ENCODE measurements around the gene CCDC88B.
"Not testable (repeated sequence)": the region's sequence is repeated elsewhere in the genome, so short reads cannot be mapped to it uniquely, and the experiment has no call there.

The CCDC88B gene

GRCh38 chr11:64305691-64306562, 34.1 kb upstream of the CCDC88B start:
- DNase-seq, result peak; percentile 61

GRCh38 chr11:64306563-64306875, 33.5 kb upstream of the CCDC88B start:
- no peak for DNase-seq

GRCh38 chr11:64306876-64307622, 33.0 kb upstream of the CCDC88B start:
- DNase-seq, result no peak

GRCh38 chr11:64307795-64308194, 32.2 kb upstream of the CCDC88B start:
- not testable (repeated sequence) for DNase-seq

- no peak for DNase-seq
Observed at GRCh38 chr11:64312947-64313346, 27.1 kb upstream of the CCDC88B start.

GRCh38 chr11:64313491-64314145, 26.4 kb upstream of the CCDC88B start:
- no peak for DNase-seq

- DNase-seq, result no peak
Observed at GRCh38 chr11:64314146-64314804, 25.7 kb upstream of the CCDC88B start.

- DNase-seq, result no peak
Observed at GRCh38 chr11:64314805-64315561, 25.0 kb upstream of the CCDC88B start.

- DNase-seq, result not testable (repeated sequence)
Observed at GRCh38 chr11:64315667-64316526, 24.1 kb upstream of the CCDC88B start.

- DNase-seq, result no peak
Observed at GRCh38 chr11:64316672-64317324, 23.2 kb upstream of the CCDC88B start.

GRCh38 chr11:64317325-64317960, 22.6 kb upstream of the CCDC88B start, which contains the start of gene TRMT112:
Gene TRMT112 (minus strand): TSS chr11:64317559. CDS start chr11:64317526, 33 bp downstream.
- DNase-seq, result peak; percentile 92

- DNase-seq, result peak; percentile 94
Observed at GRCh38 chr11:64317961-64318765, 21.8 kb upstream of the CCDC88B start, which contains the start of gene PRDX5. Gene PRDX5 (plus strand): TSS chr11:64318121. CDS start chr11:64318216, 95 bp downstream.

- DNase-seq, result no peak
Observed at GRCh38 chr11:64318766-64319761, 20.9 kb upstream of the CCDC88B start.

GRCh38 chr11:64320556-64320955, 19.4 kb upstream of the CCDC88B start:
- no peak for DNase-seq

GRCh38 chr11:64321026-64321425, 19.0 kb upstream of the CCDC88B start:
- DNase-seq, result no peak

GRCh38 chr11:64321533-64321932, 18.5 kb upstream of the CCDC88B start:
- DNase-seq, result no peak

- no peak for DNase-seq
Observed at GRCh38 chr11:64322925-64323260, 17.1 kb upstream of the CCDC88B start.

- DNase-seq, result no peak
Observed at GRCh38 chr11:64323373-64323772, 16.6 kb upstream of the CCDC88B start.

Measured in T1000 (cell line).